Thoracic aorta (tissue), 2 donors: ENCODE results near the gene ZNF786. TPM values are rescaled to one million over a fixed set of nuclear protein-coding genes. Genes with fewer than 3 reads are reported as not detected.
"Not testable (repeated sequence)": the region's sequence is repeated elsewhere in the genome, so short reads cannot be mapped to it uniquely, and the experiment has no call there.

Experiments
- ATAC-seq: fragments of 150-250 bp; one replicate; pipeline ENCODE4 v1.8.0; 2017; ENCODE audit warnings: low read depth; ENCODE audit not compliant: insufficient number of reproducible peaks, low FRiP score
- DNase-seq: peaks from one replicate; pipeline ENCODE4 v3.0.0-alpha.2; 2020; ENCODE audit warnings: low spot score
- H3K27ac ChIP-seq, 2 donors: fragments of 200-600 bp; sonication (generic); 1 replicate in 1 of 2; 2 replicates in 1 of 2; pipeline ENCODE4 v1.5.1; 2016; ENCODE audit warnings: mild to moderate bottlenecking in 2 of 2, moderate library complexity in 2 of 2
- H3K27me3 ChIP-seq: fragments of 200-600 bp; sonication (generic); replicated peaks from 2 replicates; pipeline ENCODE4 v1.6.0; 2016; ENCODE audit warnings: mild to moderate bottlenecking; ENCODE audit not compliant: insufficient read depth
- H3K36me3 ChIP-seq: fragments of 200-600 bp; sonication (generic); one replicate; pipeline ENCODE4 v1.5.1; 2016
- H3K4me1 ChIP-seq, 2 donors: fragments of 200-600 bp; sonication (generic); 1 replicate in 1 of 2; 2 replicates in 1 of 2; pipeline versions ENCODE4 v1.5.1 to v1.6.0; 2016; ENCODE audit warnings: low read depth in 2 of 2, mild to moderate bottlenecking in 1 of 2; ENCODE audit not compliant: control insufficient read depth in 1 of 2
- H3K4me3 ChIP-seq: fragments of 200-600 bp; sonication (generic); 2 replicates; pipeline ENCODE4 v1.5.1; 2016; ENCODE audit warnings: mild to moderate bottlenecking
- H3K9me3 ChIP-seq: fragments of 200-600 bp; sonication (generic); 2 replicates; pipeline ENCODE4 v1.5.1; 2016
- total RNA-seq, 2 donors: library from RNA; depleted of rRNA; stranded (reverse); fragments of >200 nt; gene quantifications; one replicate each; pipeline versions ENCODE4 v1.1.0 to v1.2.3, GENCODE V29; 2016
- TF ChIP-seq, protein P1 (sequence below): fragments of 200-600 bp; sonication (generic); IDR thresholded peaks from one replicate; pipeline ENCODE4 v1.5.1; 2019; ENCODE audit warnings: antibody characterized with exemption

The ZNF786 gene
- total RNA-seq, 2 donors from 2014 or later = 9.2 to 11.4 TPM

- DNase-seq (no peak), ATAC-seq (no peak)
- H3K36me3 ChIP-seq = no peaks in the 10 kb centered on the region
- no peaks in the 10 kb centered on the region for H3K4me1 ChIP-seq
- no peak overlapping the region for H3K4me3 ChIP-seq
- H3K27me3 ChIP-seq = no peaks in the 10 kb centered on the region
- TF ChIP-seq, protein P1, sequence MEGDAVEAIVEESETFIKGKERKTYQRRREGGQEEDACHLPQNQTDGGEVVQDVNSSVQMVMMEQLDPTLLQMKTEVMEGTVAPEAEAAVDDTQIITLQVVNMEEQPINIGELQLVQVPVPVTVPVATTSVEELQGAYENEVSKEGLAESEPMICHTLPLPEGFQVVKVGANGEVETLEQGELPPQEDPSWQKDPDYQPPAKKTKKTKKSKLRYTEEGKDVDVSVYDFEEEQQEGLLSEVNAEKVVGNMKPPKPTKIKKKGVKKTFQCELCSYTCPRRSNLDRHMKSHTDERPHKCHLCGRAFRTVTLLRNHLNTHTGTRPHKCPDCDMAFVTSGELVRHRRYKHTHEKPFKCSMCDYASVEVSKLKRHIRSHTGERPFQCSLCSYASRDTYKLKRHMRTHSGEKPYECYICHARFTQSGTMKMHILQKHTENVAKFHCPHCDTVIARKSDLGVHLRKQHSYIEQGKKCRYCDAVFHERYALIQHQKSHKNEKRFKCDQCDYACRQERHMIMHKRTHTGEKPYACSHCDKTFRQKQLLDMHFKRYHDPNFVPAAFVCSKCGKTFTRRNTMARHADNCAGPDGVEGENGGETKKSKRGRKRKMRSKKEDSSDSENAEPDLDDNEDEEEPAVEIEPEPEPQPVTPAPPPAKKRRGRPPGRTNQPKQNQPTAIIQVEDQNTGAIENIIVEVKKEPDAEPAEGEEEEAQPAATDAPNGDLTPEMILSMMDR = no peak
- no peak overlapping the region for H3K27ac ChIP-seq
- H3K9me3 ChIP-seq = no peaks in the 10 kb centered on the region
Measured at GRCh38 chr7:149046416-149046815, 44.1 kb downstream of the ZNF786 start.

DNA sequence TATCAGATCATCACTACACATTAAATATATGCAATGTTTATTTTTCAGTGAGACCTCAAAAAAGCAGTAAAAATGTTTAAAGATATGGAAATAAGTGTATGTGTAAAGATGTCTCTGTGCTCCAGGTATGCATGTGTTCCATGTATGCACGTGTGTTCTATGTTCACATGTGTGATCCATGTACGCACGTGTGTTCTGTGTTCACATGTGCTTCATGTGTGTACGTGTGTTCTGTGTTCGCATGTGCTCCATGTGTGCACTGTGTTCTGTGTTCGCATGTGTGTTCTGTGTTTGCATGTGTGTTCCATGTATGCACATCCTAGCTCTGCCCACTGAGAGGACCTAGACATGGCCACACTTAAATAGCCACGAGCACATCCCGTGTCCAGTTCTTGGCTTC is 46.6 kb downstream of the ZNF786 start:
- ATAC-seq (no peak), DNase-seq (no peak)
- Histone ChIP-seq H3K27me3 (no peaks in the 10 kb centered on the region), H3K27ac (no peak overlapping the region), H3K4me3 (no peak overlapping the region), H3K4me1 (no peaks in the 10 kb centered on the region), H3K9me3 (no peaks in the 10 kb centered on the region), H3K36me3 (no peaks in the 10 kb centered on the region)
- TF ChIP-seq, protein P1 = no peak

GRCh38 chr7:149041350-149041749 is 49.2 kb downstream of the ZNF786 start:
- H3K36me3 ChIP-seq = no peaks in the 10 kb centered on the region
- ATAC-seq (no peak), DNase-seq (no peak)
- H3K4me1 ChIP-seq = no peaks in the 10 kb centered on the region
- no peak overlapping the region for H3K27ac ChIP-seq
- H3K4me3 ChIP-seq = no peak overlapping the region
- H3K27me3 ChIP-seq = no peaks in the 10 kb centered on the region
- H3K9me3 ChIP-seq = no peaks in the 10 kb centered on the region
- TF ChIP-seq, protein P1 = no peak

GRCh38 chr7:149038641-149039040 is 51.9 kb downstream of the ZNF786 start:
- H3K4me3 ChIP-seq, H3K27ac ChIP-seq, ATAC-seq, H3K9me3 ChIP-seq, H3K36me3 ChIP-seq, DNase-seq, H3K4me1 ChIP-seq, H3K27me3 ChIP-seq: not testable (repeated sequence)

GRCh38 chr7:149036676-149037075 is 53.8 kb downstream of the ZNF786 start:
- Histone ChIP-seq H3K4me3 (no peak overlapping the region), H3K27ac (no peak overlapping the region), H3K27me3 (no peaks in the 10 kb centered on the region), H3K36me3 (no peaks in the 10 kb centered on the region), H3K4me1 (no peaks in the 10 kb centered on the region), H3K9me3 (no peaks in the 10 kb centered on the region)
- ATAC-seq (no peak), DNase-seq (no peak)
- TF ChIP-seq, protein P1 = no peak

DNA sequence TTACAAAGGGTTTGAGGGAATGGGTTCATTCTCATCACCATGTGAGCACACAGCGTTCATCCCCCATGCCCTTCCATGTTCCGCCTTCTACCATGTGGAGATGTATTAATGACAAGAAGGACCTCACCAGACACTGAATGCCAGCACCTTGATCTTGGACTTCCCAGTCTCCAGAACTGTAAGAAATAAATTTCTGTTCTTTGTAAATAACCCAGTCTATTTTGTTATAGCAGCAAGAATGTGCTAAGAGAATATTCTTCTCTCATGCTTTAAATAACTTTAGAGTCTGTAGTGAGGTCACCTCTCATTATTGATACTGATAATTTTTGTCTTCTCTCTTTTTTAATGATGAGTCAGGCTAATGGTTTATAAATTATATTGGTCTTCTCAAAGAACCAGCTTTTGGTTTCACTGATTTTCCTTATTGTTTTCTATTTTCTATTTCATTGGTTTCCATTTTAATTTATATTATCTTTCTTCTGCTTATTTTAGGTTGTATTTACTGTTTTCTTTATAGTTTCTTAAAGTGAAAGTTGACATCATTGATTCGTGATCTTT is 59.1 kb downstream of the ZNF786 start:
- H3K36me3 ChIP-seq = no peaks in the 10 kb centered on the region

DNA sequence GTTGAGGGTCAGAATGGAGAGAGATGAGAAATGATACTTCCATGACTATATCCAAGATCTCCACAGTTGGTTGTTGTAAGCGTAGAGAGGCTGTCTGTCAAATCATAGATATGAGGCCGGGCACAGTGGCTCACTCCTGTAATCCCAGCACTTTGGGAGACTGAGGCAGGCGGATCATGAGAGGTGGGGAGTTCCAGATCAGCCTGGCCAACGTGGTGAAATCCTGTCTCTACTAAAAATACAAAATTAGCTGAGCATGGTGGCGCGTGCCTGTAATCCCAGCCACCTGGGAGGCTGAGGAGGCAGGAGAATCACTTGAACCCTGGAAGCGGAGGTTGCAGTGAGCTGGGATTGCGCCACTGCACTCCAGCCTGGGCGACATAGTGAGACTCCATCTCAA is 60.1 kb downstream of the ZNF786 start:
- DNase-seq = not testable (repeated sequence)

More for the DNA sequence above, 59.1 kb downstream of the ZNF786 start:
- no peaks in the 10 kb centered on the region for H3K27me3 ChIP-seq
- ATAC-seq (no peak), DNase-seq (no peak)
- H3K27ac ChIP-seq = no peak overlapping the region
- no peaks in the 10 kb centered on the region for H3K9me3 ChIP-seq
- no peak overlapping the region for H3K4me3 ChIP-seq
- TF ChIP-seq, protein P1 = no peak
- H3K4me1 ChIP-seq = peaks cover 5 to 22% of the 10 kb centered on the region in 2 donors

More for the DNA sequence above, 60.1 kb downstream of the ZNF786 start:
- ATAC-seq, H3K4me3 ChIP-seq, H3K9me3 ChIP-seq, H3K36me3 ChIP-seq, H3K27ac ChIP-seq, H3K27me3 ChIP-seq: not testable (repeated sequence)
- peaks cover 5 to 28% of the 10 kb centered on the region in 2 donors for H3K4me1 ChIP-seq
